A673 (cell line): ENCODE data around the gene CSRP1.

Experiments
- CTCF ChIP-seq: fragments of 300-800, 200-600 bp; sonication (generic); conservative IDR thresholded peaks from 2 replicates; pipeline ENCODE4 v1.5.1; 2017; ENCODE audit warnings: low read depth, mild to moderate bottlenecking, antibody characterized with exemption, low read length, moderate library complexity, mixed read lengths
- EZH2 ChIP-seq: fragments of 200-600 bp; sonication (generic); IDR thresholded peaks from 2 replicates; pipeline ENCODE4 v1.6.1; 2017; ENCODE audit warnings: borderline replicate concordance, low read depth, mild to moderate bottlenecking, mixed read lengths, antibody characterized with exemption, low read length; ENCODE audit not compliant: poor library complexity, severe bottlenecking

DNA sequence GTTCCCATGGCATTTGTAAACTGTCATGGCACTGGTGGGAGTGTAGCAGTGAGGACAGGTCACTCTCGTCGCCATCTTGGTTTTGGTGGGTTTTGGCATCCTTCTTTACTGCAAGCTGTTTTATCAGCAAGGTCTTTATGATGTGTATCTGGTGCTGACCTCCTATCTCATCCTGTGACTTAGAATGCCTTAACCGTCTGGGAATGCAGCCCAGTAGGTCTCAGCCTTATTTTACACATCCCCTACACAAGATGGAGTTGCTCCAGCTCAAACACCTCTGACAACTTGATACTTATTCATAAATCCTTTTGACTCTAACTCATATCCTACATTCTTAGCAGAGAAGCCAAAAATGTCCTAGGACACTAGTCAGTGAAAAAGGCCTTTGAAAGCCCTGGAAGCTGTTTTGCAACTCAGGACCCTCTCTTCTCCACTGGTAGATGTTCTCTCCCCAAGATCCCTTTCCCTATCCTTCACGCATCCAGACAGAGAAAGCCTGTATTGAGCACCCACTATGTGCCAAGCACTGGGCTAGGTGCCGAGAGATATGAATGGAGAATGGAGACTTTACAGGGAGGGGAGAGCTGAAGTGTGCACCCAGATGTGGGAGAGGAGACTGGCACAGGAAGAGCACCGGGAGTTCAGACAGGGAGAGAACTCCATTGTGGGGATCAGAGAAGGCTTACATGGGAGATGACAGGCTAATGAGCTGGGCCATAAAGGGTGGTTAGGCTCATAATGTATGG, 6.7 kb upstream of the CSRP1 start:
- TF ChIP-seq CTCF (no peak), EZH2 (no peak)
